Measurements from ENCODE around the gene S100B. TPM values are rescaled to one million over a fixed set of nuclear protein-coding genes. Genes with fewer than 3 reads are reported as not detected.

Gene S100B
- total and polyA plus RNA-seq, 9 of the 15 experiments (the other 6 are each of a cell fraction or from before 2014, with no cell fraction given) = not detected

DNA sequence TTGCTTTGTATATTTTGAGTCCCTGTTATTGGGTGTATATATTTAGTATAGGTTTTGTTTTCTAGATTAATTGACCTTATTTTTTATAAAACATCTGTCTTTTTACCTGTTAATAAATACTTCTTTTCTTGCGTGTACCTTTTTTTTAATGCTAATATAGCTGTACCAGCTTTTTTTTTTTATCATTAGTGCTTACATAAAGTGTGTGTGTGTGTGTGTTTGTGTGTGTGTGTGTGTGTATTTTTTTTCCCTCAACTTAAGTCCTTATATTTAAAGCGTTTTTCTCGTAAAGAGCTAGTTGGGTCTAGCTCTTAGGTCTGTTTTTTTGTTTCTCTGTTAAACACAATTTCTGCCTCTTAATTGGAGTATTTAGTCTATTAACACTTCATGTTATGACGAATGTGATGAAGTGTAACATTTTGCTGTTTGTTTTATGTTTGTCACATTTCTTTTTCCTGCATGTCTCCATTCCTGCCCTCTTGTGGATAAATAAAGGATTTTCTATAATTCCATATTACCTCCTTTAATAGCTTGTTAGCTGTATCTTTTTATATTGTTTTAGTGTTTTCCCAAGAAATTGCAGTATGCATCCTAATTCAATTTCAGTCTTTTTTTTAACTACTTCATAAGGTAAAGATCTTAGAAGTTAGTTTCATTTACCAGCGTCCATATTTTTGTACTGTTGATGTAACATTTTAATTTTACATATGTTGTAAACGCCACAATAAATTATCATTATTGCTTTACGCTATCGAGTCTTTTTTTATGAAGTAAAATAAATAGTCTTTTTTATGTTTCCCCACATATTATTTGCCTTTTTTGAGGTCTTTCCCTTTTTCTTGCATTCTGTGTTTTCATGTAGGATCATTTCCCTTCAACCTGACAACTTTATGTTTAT lies 34.9 kb upstream of the S100B start (continued):
- TF ChIP-seq, protein P1, sequence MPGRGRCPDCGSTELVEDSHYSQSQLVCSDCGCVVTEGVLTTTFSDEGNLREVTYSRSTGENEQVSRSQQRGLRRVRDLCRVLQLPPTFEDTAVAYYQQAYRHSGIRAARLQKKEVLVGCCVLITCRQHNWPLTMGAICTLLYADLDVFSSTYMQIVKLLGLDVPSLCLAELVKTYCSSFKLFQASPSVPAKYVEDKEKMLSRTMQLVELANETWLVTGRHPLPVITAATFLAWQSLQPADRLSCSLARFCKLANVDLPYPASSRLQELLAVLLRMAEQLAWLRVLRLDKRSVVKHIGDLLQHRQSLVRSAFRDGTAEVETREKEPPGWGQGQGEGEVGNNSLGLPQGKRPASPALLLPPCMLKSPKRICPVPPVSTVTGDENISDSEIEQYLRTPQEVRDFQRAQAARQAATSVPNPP (IDR thresholded peaks at IDR 0.05; ENCODE audit: borderline replicate concordance, insufficient read depth, insufficient read length) = no peak
- TF ChIP-seq, protein P2, sequence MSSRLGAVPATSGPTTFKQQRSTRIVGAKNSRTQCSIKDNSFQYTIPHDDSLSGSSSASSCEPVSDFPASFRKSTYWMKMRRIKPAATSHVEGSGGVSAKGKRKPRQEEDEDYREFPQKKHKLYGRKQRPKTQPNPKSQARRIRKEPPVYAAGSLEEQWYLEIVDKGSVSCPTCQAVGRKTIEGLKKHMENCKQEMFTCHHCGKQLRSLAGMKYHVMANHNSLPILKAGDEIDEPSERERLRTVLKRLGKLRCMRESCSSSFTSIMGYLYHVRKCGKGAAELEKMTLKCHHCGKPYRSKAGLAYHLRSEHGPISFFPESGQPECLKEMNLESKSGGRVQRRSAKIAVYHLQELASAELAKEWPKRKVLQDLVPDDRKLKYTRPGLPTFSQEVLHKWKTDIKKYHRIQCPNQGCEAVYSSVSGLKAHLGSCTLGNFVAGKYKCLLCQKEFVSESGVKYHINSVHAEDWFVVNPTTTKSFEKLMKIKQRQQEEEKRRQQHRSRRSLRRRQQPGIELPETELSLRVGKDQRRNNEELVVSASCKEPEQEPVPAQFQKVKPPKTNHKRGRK (tag; IDR thresholded peaks at IDR 0.05) = 0 out of 2 replicates have a peak, but pooled peaks have one; percentile 53
- TF ChIP-seq ETV5 (CRISPR knock-in tag; IDR thresholded peaks at IDR 0.05; ENCODE audit: low read depth) (no peak), DDX20 (tag; IDR thresholded peaks at IDR 0.05; ENCODE audit: low read depth) (no peak), ATF4 (CRISPR knock-in tag; IDR thresholded peaks at IDR 0.05) (no peak), ZNF699 (CRISPR knock-in tag; IDR thresholded peaks at IDR 0.05; ENCODE audit: insufficient replicate concordance) (no peak), U2AF2 (optimal IDR thresholded peaks at IDR 0.05; ENCODE audit: low read depth, low read length) (no peak), ZNF280A (IDR thresholded peaks at IDR 0.05; ENCODE audit: low read depth, partially characterized antibody) (no peak), CBFA2T3 (IDR thresholded peaks at IDR 0.05) (no peak), ZFP30 (CRISPR knock-in tag; IDR thresholded peaks at IDR 0.05; ENCODE audit: borderline replicate concordance) (no peak), HNRNPK (IDR thresholded peaks at IDR 0.05; ENCODE audit: low read depth, low read length, poor library complexity, severe bottlenecking) (no peak), THRB (CRISPR knock-in tag; conservative IDR thresholded peaks at IDR 0.05) (no peak), SMARCA4 (IDR thresholded peaks at IDR 0.05) (no peak; the same call in 1 of the 2 replicates), PTBP1 (IDR thresholded peaks at IDR 0.05; ENCODE audit: low read depth, low read length) (no peak), ZNF146 (CRISPR knock-in tag; IDR thresholded peaks at IDR 0.05; ENCODE audit: unreplicated experiment) (no peak)
- TF ChIP-seq, protein P3, sequence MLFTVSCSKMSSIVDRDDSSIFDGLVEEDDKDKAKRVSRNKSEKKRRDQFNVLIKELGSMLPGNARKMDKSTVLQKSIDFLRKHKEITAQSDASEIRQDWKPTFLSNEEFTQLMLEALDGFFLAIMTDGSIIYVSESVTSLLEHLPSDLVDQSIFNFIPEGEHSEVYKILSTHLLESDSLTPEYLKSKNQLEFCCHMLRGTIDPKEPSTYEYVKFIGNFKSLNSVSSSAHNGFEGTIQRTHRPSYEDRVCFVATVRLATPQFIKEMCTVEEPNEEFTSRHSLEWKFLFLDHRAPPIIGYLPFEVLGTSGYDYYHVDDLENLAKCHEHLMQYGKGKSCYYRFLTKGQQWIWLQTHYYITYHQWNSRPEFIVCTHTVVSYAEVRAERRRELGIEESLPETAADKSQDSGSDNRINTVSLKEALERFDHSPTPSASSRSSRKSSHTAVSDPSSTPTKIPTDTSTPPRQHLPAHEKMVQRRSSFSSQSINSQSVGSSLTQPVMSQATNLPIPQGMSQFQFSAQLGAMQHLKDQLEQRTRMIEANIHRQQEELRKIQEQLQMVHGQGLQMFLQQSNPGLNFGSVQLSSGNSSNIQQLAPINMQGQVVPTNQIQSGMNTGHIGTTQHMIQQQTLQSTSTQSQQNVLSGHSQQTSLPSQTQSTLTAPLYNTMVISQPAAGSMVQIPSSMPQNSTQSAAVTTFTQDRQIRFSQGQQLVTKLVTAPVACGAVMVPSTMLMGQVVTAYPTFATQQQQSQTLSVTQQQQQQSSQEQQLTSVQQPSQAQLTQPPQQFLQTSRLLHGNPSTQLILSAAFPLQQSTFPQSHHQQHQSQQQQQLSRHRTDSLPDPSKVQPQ (CRISPR knock-in tag; IDR thresholded peaks at IDR 0.05; ENCODE audit: borderline replicate concordance) = no peak

Data from K562 (cell line).